OCI-LY1 (cell line): Measurements from ENCODE around the gene DYNC2H1.

Experiments
- EZH2 ChIP-seq: fragments of 200-600 bp; sonication (generic), shearing (Covaris generic); IDR thresholded peaks from 2 replicates; pipeline ENCODE4 v1.8.0; 2017; ENCODE audit warnings: borderline replicate concordance, mixed run types, mild to moderate bottlenecking, antibody characterized with exemption, low read length, moderate library complexity, mixed read lengths
- TF ChIP-seq, protein P1 (sequence below): fragments of 200-600 bp; sonication (generic), shearing (Covaris generic); IDR thresholded peaks from 2 replicates; pipeline ENCODE4 v1.5.1; 2017; ENCODE audit warnings: mild to moderate bottlenecking, antibody characterized with exemption, low read length, moderate library complexity, mixed read lengths

DNA sequence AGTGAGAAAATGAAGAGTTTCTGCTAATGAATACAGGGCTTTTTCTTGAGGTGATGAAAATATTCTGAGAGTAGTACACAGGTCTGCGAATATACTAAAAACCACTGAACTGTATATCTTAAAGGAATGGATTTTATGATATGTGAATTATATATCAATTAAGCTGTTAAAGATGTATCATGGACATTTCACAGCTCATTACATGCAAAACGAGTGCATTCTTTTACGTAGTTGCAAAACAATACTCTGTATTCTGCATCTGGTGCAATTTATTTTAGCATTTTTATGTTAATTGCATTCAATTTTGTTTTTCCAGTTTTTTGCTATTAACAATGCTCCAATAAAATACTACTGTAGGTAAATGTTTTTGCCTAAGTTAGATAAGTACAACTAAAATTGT is 411.6 kb downstream of the DYNC2H1 start:
- TF ChIP-seq, protein P1, sequence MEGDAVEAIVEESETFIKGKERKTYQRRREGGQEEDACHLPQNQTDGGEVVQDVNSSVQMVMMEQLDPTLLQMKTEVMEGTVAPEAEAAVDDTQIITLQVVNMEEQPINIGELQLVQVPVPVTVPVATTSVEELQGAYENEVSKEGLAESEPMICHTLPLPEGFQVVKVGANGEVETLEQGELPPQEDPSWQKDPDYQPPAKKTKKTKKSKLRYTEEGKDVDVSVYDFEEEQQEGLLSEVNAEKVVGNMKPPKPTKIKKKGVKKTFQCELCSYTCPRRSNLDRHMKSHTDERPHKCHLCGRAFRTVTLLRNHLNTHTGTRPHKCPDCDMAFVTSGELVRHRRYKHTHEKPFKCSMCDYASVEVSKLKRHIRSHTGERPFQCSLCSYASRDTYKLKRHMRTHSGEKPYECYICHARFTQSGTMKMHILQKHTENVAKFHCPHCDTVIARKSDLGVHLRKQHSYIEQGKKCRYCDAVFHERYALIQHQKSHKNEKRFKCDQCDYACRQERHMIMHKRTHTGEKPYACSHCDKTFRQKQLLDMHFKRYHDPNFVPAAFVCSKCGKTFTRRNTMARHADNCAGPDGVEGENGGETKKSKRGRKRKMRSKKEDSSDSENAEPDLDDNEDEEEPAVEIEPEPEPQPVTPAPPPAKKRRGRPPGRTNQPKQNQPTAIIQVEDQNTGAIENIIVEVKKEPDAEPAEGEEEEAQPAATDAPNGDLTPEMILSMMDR, result no peak
- TF ChIP-seq EZH2, result no peak
